Measurements from ENCODE around the gene NPTXR. TPM values are rescaled to one million over a fixed set of nuclear protein-coding genes. Genes with fewer than 3 reads are reported as not detected.

NPTXR gene
- total RNA-seq, 1 experiment from 2014 or later, result 12.8 TPM

GRCh38 chr22:38782402-38783094 is 61.3 kb downstream of the NPTXR start (continued):
- TF ChIP-seq ZFX (IDR thresholded peaks at IDR 0.05), result no peak

DNA sequence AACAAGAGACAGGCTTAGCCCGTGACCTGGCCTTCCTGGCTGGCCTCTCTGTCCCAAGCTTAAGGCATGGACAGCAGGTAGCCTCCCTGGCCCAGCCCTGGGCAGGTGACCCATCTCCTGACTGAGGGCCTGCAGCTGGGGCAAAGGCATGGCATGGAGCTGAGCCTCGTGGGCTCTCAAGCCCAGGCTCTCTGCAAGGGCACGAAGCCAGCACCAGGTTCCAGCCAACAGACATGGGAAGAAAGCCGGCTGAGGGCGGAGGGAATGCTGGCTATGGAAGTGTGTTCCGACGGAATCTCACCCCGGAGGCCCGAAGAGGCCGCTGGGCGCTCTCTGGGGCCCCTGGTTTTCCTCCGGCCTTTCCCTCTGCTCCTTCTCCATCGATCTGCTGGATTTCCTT is 62.8 kb downstream of the NPTXR start:
- no peaks in the 10 kb centered on the region for H4K20me1 ChIP-seq (ENCODE audit: insufficient read depth)
- BruUV-seq (replicated peaks), result no TSS peak
- H3K9me3 ChIP-seq (ENCODE audit: control insufficient read depth in 1 of 2, insufficient read depth in 1 of 2, low read depth in 1 of 2, low read length in 2 of 2), result no peaks in the 10 kb centered on the region
- H3K4me2 ChIP-seq (ENCODE audit: low read length), result no peak overlapping the region
- H3K4me1 ChIP-seq (ENCODE audit: control insufficient read depth in 1 of 2, insufficient read depth in 2 of 2, low read length in 2 of 2), result no peaks in the 10 kb centered on the region
- no peaks in the 10 kb centered on the region for H3K27me3 ChIP-seq (ENCODE audit: insufficient read depth, low read length)
- H3K4me3 ChIP-seq (replicated peaks in 1 of 2; ENCODE audit: low read depth in 1 of 2, low read length in 2 of 2), result no peak overlapping the region
- H2AFZ ChIP-seq (ENCODE audit: low read depth, low read length, poor library complexity, severe bottlenecking), result no peak overlapping the region
- intact Hi-C loops (cut with micrococcal nuclease), result no loop called here
- RAD21 ChIA-PET (ENCODE audit: low non-redundant PET in 1 of 2, low total read pairs in 2 of 2, uncharacterized antibody in 2 of 2, unreplicated experiment in 2 of 2), result no interaction called here
- TF ChIP-seq ZNF274 (IDR thresholded peaks at IDR 0.05; ENCODE audit: low read depth, low read length) (no peak), ELF1 (IDR thresholded peaks at IDR 0.05; ENCODE audit: borderline replicate concordance, low read depth) (no peak), JUND (IDR thresholded peaks at IDR 0.05) (no peak), EZH2phosphoT487 (IDR thresholded peaks at IDR 0.05; ENCODE audit: borderline replicate concordance) (no peak), ZFX (IDR thresholded peaks at IDR 0.05) (no peak), POLR2A (IDR thresholded peaks at IDR 0.05; ENCODE audit: borderline replicate concordance, extremely low read depth, insufficient read depth, insufficient read length) (no peak), POLR2AphosphoS5 (IDR thresholded peaks at IDR 0.05; ENCODE audit: low read depth, low read length) (no peak), FOSL1 (IDR thresholded peaks at IDR 0.05; ENCODE audit: low read depth) (no peak), RAD21 (IDR thresholded peaks at IDR 0.05; ENCODE audit: low read depth) (no peak), SIN3A (IDR thresholded peaks at IDR 0.05; ENCODE audit: low read depth) (no peak), REST (IDR thresholded peaks at IDR 0.05; ENCODE audit: low read depth) (no peak), CEBPB (IDR thresholded peaks at IDR 0.05; ENCODE audit: low read depth) (no peak)
- TF ChIP-seq, protein P1, sequence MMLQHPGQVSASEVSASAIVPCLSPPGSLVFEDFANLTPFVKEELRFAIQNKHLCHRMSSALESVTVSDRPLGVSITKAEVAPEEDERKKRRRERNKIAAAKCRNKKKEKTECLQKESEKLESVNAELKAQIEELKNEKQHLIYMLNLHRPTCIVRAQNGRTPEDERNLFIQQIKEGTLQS (IDR thresholded peaks at IDR 0.05), result no peak
- TF ChIP-seq, protein P2, sequence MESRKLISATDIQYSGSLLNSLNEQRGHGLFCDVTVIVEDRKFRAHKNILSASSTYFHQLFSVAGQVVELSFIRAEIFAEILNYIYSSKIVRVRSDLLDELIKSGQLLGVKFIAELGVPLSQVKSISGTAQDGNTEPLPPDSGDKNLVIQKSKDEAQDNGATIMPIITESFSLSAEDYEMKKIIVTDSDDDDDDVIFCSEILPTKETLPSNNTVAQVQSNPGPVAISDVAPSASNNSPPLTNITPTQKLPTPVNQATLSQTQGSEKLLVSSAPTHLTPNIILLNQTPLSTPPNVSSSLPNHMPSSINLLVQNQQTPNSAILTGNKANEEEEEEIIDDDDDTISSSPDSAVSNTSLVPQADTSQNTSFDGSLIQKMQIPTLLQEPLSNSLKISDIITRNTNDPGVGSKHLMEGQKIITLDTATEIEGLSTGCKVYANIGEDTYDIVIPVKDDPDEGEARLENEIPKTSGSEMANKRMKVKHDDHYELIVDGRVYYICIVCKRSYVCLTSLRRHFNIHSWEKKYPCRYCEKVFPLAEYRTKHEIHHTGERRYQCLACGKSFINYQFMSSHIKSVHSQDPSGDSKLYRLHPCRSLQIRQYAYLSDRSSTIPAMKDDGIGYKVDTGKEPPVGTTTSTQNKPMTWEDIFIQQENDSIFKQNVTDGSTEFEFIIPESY (IDR thresholded peaks at IDR 0.05; ENCODE audit: extremely low read depth, insufficient replicate concordance, low read length), result no peak
- H3K79me2 ChIP-seq (ENCODE audit: insufficient read depth, low read length), result no peaks in the 10 kb centered on the region
- no peaks in the 10 kb centered on the region for H3K36me3 ChIP-seq (ENCODE audit: control insufficient read depth in 1 of 2, insufficient read depth in 2 of 2, low read length in 2 of 2)
- H3K9ac ChIP-seq (ENCODE audit: low read length), result no peak overlapping the region
- CTCF ChIA-PET, result interaction anchor here (0.7 kb wide), 1 partner anchor 12 kb away, joined by 3 read pairs; no protein-coding TSS in a partner anchor
- ATAC-seq, result no peak
- POLR2A ChIA-PET, result no interaction called here
- no peak overlapping the region for H3K27ac ChIP-seq (ENCODE audit: low read depth, low read length)
- no peaks in the 10 kb centered on the region for H3K9me2 ChIP-seq (ENCODE audit: insufficient read depth)
- DNase-seq (ENCODE audit: low read depth, low spot score), result no peak

All from HCT116 (cell line).